Hepatocyte (in vitro differentiated cells): ENCODE data around the gene SREK1.

Source experiments
- EZH2 ChIP-seq: fragments of 200-600 bp; sonication (generic); IDR thresholded peaks from 2 replicates; pipeline ENCODE4 v1.6.1; 2016; ENCODE audit warnings: antibody characterized with exemption, mild to moderate bottlenecking, borderline replicate concordance
- EZH2phosphoT487 ChIP-seq: fragments of 200-600 bp; sonication (generic); IDR thresholded peaks from one replicate; pipeline ENCODE4 v1.6.1; 2018; ENCODE audit warnings: antibody characterized with exemption, mild to moderate bottlenecking, low read depth, moderate library complexity; ENCODE audit not compliant: unreplicated experiment, severe bottlenecking
- TF ChIP-seq, protein P1 (sequence below): fragments of 200-600 bp; sonication (generic); IDR thresholded peaks from 2 replicates; pipeline ENCODE4 v1.5.1; 2016; ENCODE audit warnings: antibody characterized with exemption, mild to moderate bottlenecking; ENCODE audit not compliant: poor library complexity

DNA sequence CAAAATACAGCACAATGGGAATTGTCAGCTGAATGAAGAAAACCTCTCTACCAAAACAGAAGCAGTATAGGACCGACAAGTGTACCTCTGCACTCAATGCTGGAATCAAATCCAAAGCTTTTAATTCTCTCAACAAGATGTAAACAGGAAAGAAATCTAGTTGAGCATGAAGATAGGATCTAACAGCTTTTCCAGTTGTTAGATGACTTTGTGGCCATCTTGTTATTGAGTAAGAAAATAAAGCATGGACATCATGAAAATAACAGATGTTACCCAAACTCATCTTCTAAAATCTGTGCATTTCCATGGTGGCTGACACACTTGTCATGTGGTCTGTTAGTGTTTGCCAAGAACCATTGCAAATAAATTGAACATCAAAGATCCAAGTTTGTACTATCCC lies 34.7 kb downstream of the SREK1 start:
- TF ChIP-seq, protein P1, sequence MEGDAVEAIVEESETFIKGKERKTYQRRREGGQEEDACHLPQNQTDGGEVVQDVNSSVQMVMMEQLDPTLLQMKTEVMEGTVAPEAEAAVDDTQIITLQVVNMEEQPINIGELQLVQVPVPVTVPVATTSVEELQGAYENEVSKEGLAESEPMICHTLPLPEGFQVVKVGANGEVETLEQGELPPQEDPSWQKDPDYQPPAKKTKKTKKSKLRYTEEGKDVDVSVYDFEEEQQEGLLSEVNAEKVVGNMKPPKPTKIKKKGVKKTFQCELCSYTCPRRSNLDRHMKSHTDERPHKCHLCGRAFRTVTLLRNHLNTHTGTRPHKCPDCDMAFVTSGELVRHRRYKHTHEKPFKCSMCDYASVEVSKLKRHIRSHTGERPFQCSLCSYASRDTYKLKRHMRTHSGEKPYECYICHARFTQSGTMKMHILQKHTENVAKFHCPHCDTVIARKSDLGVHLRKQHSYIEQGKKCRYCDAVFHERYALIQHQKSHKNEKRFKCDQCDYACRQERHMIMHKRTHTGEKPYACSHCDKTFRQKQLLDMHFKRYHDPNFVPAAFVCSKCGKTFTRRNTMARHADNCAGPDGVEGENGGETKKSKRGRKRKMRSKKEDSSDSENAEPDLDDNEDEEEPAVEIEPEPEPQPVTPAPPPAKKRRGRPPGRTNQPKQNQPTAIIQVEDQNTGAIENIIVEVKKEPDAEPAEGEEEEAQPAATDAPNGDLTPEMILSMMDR, result no peak
- TF ChIP-seq EZH2, result no peak
- no peak for TF ChIP-seq EZH2phosphoT487
